NCI-H2227 (cell line): ENCODE measurements around the gene MATCAP1.

Experiments
- DNase-seq: peaks from one replicate; lab custom pipeline; 2025; ENCODE audit not compliant: unreplicated experiment; lab: John Stamatoyannopoulos, UW

The MATCAP1 gene

DNA sequence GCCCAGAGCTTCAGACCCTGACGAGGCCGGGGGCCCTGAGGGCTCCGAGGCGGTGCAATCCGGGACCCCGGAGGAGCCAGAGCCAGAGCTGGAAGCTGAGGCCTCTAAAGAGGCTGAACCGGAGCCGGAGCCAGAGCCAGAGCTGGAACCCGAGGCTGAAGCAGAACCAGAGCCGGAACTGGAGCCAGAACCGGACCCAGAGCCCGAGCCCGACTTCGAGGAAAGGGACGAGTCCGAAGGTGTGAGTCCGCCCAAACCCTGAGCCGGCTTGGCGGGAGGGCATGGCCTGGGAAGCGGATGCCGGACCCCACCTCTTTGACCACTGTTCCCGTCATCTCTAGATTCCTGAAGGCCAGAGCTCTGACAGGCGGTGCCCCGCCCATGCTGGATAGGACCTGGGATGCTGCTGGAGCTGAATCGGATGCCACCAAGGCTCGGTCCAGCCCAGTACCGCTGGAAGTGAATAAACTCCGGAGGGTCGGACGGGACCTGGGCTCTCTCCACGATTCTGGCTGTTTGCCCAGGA, 9.0 kb downstream of the MATCAP1 start:
- no peak for DNase-seq

DNA sequence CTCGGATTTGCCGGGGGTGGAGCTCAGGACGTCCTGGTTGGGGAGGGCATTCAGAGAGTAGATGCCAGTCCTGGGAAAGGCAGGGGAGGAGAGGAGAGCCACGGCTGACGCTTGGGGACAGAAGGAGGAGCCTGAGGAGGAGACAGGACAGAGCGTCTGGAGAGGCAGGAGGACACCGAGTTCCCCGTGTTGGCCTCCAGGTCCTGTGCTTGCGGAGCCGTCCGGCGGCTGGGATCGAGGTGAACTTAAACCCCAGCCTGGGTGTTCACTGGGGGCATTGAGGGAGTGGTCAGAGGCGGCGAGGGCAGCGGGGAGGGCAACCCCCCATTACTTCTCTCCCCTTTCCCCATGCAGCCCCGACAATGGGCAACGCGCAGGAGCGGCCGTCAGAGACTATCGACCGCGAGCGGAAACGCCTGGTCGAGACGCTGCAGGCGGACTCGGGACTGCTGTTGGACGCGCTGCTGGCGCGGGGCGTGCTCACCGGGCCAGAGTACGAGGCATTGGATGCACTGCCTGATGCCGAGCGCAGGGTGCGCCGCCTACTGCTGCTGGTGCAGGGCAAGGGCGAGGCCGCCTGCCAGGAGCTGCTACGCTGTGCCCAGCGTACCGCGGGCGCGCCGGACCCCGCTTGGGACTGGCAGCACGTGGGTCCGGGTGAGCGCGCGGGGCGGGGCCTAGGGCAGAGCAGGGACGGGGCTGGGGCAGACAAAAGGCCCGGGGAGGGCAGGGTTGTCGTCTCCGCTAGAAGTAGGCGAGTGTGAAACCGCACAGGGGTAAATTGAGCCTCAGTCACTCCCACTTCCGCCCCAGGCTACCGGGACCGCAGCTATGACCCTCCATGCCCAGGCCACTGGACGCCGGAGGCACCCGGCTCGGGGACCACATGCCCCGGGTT, 9.7 kb downstream of the MATCAP1 start:
- DNase-seq, result peak; percentile 85

DNA sequence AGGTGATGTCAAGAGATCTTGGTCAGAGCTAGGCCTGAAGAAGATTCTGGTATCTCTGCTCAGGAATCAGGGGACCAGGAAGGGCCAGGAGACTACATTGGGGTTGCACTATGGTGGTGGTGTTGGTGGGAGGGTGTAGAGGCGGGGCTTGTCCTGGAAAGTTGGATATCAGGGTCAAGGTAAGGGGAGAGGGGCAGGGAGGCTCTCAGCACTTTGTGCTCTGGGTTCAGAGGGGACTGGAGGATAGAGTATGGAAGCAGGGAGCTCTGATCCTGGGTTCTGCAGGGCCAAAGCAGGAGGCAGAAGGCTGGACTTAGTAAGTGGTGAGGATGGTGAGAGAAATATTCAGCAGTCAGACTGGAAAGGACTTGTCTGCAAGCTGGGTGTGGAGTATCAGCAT, 10.4 kb downstream of the MATCAP1 start:
- DNase-seq, result no peak

DNA sequence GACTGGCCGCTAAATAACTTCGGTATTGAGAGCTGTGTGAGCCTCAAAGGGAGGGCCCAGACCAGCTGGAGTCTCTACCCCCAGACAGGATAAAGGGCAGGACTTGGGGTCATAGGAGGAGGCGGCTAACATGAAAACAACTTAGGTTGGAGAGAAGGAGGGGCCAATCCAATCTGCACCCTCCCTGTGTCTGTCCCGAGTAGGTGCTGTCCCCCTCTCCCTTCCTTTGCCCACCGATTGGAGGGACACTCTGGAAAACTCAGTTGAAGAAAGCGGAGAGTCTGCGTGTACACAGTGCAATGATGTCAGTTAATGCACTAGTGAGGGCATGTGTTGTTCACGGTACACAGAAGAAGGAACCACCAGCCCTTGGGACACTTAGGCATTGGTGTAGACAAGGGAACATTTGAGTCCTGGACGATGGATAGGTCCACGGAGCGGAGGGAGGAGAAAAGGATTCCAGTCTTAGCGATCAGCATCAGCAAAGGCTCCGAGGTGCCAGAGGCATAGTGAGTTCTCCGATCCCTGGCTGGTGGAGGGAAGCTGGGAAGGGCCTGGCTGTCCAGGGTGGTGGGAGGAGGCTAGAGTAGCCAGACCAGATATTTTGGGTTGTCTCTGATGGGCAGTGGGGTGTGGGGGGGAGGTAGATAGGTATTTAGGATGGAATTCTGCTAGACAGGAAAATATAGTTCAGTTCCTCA, 12.7 kb downstream of the MATCAP1 start:
- DNase-seq, result peak; percentile 45

DNA sequence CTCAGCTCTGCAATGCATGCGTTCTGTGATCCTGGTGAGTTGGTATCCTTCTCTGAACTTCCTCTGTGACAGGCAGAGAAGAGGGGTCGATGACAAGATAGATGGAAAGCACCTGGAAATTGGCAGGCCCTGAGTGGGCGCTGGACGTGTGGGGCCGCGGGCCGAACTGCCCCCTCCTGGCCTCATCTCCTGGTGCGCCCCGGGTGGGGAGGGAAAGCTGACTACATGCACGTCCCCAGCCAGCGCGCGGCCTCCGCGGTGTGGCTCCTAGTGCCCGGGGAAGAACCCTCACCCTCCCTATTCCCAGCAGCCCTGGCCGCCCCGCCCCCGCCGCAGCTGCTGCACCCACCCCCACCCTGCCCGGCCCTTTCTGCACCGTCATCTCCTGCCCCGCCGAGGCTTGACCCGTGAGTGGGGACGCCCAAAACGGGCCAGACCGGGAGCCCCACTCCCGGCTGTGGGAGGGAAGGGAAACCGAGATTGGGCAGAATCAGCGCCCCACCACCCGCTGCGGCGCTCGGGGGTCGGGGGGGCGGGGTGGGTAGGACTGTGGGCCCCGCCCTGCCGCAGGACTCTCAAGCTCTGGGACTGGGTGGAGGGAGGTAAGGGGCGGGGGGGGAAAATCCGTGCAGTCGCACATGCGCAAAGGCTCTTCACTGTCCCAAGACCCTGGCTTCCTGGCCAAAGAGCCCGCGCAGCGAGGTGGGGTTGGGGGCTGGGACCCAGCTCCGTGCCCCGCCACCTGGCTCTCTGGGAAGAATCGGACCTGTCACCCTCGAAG, 13.4 kb downstream of the MATCAP1 start, which contains the start of gene NOL3:
Gene NOL3, plus strand, starts transcription at position 371 of the 781 bp plus-strand sequence.
- DNase-seq, result peak; percentile 89

DNA sequence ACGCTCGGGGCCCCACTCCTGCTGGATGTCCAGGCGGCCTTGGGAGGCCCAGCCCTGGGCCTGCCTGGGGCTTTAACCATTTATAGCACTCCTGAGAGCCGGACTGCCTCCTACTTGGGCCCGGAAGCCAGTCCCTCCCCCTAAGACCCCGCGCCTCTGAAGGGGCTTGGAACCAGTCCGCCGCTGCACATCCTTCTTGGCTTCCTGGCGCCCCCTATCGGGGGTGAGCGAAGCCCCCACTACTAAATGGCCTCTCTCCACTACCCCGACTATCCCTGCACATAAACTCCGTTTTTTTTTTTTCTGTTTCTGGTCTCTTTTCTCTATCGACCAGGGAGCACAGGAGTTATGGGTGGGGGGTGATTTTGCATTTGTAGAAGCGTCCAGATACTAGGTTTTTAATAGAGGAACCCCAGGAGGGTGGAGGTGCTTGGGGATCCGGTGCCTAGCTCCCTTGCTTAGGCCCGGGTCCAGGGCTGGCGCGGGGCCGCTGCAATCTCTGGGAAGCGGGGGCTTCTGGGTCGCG, 14.1 kb downstream of the MATCAP1 start:
- peak; percentile 79 for DNase-seq

DNA sequence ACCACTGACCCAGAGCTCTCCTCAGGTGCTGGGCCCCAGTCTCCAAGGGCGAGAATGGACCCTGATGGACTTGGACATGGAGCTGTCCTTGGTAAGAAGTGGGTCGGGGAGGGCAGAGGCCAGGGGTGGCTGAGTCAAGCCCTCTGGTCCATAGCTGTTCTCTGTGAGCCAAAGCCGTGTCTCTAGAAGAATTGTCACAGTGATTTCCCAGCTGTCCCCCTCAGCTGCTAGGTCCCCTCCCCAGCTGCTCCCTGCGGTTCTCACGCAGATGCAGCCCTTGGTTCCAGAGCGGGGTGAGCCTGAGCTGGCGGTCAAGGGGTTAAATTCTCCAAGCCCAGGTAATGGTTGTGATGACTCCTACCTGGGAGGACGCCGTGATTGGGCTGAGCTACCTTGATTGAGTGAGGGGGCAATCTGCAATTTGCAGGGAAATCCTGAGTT, 14.7 kb downstream of the MATCAP1 start:
- DNase-seq, result no peak

DNA sequence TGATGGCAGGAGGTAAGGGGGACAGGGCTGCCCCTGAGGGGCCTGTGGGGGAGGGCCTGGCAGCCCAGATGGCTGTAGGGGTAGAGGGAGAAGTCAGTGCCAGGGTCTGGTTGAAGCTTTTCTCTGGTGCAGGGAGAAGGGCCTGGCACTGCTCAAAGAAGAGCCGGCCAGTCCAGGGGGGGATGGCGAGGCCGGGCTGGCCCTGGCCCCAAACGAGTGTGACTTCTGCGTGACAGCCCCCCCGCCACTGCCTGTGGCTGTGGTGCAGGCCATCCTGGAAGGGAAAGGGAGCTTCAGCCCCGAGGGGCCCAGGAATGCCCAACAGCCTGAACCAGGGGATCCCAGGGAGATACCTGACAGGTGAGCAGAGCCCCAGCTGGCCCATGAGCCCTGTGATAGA, 16.2 kb downstream of the MATCAP1 start:
- no peak for DNase-seq

DNA sequence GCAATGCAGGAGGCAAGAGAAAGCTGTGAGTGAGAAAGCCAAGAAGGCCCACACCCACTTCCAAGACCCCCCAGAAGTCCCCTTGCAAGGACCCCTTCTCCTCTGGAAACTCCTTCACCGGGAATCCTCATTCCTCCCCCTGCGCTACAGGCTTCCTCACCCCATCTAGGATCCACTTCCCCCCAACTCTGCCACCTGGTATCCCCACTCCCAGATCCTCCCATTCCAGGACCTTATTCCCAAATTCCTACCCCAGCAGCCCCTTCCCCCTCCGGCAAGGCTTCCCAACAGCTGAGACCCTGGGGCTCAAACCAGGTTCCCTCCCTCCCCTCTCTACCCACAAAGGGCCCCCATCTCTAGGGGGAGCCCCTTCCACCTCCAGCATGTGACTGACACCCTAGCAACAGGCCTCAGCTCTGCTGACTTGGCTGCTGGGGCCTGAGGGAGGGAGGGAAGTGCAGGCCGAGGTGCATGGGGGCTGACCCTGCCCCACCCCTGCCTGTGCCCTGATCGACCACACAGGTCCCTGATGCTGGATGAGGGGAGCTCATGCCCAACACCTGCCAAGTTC, 17.1 kb downstream of the MATCAP1 start:
- DNase-seq, result no peak

DNA sequence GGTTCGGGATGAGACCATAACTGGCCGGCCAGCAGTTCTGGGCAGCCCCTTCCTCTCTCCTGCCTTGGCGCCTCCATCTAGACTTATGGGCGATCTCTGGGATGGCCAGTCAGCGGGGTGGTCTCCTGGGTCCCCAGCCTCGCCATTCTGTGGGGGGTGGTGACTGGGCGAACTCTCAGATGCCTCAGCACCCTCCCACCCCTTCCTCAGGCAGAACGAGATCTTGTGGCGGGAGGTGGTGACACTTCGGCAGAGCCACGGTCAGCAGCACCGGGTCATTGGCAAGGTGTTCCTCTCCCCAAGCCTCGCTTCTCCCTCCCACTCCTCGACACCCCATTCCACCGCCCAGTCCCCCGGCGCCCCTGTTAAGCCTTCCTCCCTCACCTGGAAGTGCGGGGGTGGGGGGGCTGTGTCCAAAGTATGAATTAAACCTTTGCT, 17.6 kb downstream of the MATCAP1 start:
- DNase-seq, result no peak

DNA sequence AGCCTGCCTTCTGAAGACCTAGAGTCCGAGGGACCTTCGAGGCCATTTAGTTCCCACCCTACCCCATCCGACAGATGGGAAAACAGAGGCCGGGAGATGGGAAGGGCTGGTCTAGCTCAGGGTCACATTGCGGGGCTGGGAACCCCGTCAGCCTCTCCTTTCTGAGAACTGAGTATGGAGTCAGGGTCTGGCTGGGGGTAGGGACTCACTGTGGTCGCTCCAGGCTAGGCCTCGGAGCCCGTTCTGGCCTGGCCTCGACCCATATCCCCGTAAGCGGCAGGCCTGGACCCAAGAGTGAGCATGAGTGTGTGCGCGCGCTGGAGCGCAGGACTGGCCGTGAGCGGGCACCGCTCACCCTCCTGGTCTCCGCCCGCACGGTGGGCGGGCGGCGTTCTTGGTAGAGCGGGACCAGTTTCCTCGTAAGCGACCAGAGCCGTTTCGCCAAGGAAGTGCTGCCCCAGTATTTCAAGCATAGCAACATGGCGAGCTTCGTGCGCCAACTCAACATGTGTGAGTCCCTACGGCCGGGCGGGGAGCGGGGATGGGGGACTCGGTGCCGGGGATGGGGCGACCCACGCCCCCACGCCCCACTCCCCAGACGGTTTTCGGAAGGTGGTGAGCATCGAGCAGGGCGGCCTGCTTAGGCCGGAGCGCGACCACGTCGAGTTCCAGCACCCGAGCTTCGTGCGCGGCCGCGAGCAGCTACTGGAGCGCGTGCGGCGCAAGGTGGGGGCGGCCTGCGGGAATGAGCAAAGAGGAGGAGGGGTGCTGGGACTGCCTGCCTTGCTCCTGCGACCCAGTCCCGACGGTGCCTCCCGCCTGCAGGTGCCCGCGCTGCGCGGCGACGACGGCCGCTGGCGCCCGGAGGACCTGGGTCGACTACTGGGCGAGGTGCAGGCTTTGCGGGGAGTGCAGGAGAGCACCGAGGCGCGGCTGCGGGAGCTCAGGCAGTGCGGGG, 18.4 kb downstream of the MATCAP1 start:
- no peak for DNase-seq

DNA sequence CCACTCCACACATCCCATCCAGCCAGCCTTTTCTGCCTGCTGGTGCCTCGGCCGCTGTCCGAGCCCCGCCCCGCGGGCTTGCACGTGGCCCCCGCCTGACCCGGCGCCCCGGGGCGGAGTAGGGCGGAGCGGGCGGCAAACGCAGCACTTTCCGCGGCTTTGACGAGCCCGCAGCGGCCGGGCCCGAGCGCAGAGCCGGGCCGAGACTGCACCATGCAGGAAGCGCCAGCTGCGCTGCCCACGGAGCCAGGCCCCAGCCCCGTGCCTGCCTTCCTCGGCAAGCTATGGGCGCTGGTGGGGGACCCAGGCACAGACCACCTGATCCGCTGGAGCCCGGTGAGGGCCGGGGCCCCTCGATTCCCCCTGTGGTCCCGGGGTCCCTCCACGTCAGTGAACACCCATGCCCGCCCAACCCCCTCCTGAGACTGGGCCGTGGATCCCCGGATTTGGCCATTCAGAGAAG, 19.1 kb downstream of the MATCAP1 start, which contains the start of gene HSF4:
Gene HSF4, plus strand, starts transcription at position 147 of the 463 bp plus-strand sequence. Its CDS starts 67 bp downstream, at position 214.
- DNase-seq, result no peak

DNA sequence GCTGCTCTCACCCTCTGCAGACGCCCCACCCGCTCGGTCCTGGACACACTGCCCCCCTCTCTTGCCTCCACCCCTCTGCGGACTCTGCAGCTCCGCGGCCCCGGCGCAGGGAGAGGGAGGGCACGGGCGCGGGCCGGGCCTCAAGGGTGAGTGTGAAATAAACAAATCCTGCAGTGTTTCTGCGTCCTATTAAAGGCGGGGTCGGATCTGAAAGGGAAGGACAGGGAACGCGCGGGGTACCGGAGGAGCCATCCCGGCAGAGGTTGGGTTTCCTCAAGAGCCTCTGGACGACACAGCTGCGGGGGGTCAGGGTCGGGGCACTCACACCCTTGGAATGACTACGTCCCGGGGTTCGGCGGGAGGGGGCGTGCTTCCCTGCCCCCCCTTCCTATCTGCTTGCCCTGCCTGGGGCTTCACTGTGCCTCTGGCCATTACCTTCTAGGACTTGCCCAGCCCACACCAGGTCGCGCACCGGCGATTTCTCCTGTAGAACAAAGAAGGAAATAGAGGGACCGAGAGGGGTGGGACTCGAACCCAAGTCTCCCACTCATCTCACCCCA, 19.7 kb downstream of the MATCAP1 start:
- DNase-seq, result no peak

DNA sequence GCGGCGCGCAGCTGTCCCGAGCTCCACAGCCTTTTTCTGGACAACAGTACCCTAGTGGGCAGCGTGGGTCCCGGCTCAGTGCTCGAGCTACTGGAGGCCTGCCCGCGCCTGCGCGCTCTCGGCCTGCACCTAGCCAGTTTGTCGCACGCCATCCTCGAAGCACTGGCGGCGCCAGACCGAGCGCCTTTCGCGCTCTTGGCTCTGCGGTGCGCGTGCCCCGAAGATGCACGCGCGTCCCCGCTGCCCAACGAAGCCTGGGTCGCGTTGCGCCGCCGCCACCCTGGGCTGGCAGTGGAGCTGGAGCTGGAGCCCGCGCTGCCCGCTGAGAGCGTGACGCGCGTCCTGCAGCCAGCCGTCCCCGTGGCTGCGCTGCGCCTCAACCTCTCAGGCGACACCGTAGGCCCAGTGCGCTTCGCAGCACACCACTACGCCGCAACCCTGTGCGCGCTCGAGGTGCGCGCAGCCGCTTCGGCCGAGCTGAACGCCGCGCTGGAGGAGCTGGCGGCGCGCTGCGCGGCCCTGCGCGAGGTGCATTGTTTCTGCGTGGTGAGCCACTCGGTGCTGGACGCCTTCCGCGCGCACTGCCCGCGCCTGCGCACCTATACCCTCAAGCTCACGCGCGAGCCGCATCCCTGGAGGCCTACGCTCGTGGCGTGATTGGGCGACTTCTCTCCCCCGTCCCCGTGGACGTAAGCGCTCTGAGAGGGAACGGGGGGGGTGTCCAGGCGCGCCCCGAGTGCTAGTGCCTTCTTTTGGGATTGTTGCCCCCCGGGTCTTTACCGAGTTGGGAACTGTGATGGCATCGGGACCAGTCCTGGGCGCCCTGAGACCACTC, 20.4 kb downstream of the MATCAP1 start:
- DNase-seq, result peak; percentile 46

DNA sequence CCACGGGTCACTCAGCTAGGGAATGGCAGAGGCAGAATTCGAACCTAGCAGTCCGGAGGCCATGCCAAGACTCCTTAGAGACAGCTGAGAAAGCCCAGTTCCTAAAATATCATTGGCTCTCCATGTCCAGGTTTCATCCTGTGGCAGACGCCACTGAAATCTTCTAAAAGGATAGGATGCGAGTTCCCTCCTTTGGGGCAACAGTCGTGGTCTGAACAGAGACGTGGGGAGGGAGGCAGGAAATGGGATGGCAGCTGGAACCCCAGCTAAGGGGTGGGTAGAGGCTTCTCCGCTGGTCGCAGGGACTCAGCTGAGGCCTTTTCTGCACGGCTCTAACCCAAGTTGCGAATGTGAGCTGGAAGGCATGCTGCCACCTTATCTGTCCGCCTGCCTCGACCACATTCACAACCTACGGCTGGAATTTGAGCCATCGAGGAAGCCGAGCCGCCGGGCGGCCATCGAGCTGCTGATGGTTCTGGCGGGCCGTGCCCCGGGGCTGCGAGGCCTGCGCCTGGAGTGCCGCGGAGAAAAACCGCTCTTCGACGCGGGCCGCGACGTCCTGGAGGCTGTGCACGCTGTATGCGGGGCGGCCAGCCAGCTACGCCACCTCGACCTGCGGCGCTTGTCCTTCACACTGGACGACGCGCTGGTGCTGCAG, 21.1 kb downstream of the MATCAP1 start:
- no peak for DNase-seq

DNA sequence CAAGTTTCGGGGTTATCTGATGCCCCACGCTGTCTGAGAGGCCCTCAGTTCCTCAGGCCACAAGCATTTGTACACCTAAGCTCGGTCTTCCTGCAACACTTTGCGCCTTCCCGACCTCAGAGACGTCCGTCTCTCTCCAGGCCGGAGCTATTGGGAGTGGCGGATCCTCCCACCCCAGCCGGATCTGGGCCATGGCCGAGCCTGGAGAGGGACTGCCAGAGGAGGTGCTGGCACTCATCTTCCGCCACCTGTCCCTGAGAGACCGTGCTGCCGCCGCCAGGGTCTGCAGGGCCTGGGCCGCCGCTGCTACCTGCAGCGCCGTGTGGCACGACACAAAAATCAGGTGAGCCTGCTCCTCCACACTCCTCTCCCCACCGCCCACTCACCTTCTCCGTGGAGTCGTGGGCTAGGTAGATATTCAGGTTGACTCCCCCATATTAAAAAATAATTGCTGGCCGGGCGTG, 22.1 kb downstream of the MATCAP1 start:
- no peak for DNase-seq
